Measurements from ENCODE around the gene FUZ.

Gene FUZ

DNA sequence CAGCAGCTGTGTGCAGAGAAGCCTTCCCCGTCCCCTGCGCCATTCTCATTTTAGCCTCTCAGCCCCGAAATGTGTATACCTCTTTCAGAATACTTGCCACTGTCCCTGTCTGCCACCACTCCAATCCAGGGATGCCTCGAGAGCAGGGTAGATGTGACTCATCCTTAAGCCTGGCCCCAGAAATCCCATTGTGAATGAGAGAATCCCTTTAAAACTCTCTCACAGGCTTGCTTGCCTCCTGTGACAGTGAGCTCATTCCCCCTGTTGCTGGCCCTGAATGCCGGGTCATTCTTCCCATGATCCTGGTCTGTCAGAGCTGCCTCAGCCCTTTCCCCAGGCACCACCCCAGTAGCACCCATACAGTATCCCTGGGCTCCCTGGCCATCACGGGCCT, 36.7 kb downstream of the FUZ start:
- DNase-seq, result no peak

DNA sequence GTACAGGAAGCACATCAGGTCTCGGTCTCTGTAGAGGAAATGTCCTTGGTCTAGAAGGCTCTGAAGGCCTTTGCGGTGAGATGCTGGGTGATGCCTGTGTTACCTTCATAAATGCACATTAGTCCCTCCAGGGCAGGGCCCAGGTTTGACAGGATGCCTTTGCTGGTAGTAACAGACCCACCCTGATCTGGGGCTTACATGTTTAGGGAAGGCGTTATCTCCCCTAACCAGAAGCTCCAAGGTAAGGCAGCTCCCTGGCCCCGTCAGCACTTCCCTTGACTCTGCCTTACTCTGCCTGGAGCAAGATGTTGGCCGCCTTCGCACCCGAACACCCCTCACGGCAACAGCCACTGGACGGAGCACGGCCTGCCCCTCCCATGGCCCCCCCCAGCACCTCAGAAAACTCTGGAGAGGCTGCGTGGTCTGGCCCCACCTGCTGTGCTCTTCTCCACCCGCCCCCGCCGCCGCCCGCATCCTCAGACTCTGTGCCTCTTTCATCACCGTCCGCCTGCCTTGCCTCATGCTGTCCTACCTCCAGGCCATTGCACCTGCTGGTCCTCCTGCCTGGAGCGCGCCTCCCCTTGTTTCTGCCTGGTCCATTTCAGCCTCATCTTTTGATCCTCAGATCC, 37.2 kb downstream of the FUZ start:
- no peak for DNase-seq

DNA sequence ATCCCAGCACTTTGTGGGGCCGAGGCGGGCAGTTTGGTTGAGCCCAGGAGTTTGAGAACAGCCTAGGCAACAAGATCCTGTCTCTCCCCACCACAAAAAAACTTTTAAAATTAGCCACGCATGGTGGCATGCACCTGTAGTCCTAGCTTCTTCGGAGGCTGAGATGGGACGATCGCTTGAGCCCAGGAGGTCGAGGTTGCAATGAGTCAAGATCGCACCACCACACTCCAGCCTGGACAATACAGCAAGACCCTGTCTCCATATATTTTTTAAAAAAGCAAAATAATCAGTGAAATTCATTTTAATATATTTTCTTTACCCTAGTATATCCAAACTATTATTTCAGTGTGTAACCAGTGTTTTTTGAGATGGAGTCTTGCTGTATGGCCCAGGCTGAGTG, 38.1 kb downstream of the FUZ start:
- no peak for DNase-seq

- DNase-seq, result no peak
Observed at GRCh38 chr19:49773663-49774350, 39.3 kb downstream of the FUZ start.

DNA sequence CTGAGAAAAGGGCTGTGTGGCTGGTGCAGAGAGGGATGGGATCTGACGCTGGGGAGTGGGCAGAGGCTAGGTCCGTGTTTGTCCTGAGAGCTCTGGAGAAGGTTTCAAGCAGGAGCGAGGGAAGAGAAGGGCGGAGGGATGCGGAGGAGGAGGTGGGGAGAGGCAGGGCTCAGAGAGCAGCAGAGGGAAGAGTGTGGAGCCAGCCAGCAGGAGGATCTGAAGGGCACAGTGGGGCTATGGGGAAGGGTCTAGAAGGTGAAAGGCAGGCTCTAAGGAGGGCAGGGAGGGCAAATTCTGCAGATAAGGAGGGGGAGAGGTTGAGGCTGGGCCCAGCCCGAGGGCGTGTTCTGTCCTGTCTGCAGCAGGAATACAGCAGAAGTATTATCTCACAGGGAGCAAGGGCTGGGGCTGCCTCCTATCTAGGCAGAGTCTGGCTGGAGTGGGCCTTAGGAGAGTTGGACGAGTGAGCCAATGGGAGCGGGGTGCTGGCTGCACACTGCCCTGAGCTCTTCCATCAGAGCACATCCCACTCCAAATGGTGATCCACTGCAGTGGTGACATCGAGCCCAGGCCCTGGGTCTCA, 40.2 kb downstream of the FUZ start:
- DNase-seq, result no peak

- no peak for DNase-seq
Observed at GRCh38 chr19:49771674-49772139, 41.4 kb downstream of the FUZ start.

- no peak for DNase-seq
Observed at GRCh38 chr19:49770529-49770928, 42.6 kb downstream of the FUZ start.

DNA sequence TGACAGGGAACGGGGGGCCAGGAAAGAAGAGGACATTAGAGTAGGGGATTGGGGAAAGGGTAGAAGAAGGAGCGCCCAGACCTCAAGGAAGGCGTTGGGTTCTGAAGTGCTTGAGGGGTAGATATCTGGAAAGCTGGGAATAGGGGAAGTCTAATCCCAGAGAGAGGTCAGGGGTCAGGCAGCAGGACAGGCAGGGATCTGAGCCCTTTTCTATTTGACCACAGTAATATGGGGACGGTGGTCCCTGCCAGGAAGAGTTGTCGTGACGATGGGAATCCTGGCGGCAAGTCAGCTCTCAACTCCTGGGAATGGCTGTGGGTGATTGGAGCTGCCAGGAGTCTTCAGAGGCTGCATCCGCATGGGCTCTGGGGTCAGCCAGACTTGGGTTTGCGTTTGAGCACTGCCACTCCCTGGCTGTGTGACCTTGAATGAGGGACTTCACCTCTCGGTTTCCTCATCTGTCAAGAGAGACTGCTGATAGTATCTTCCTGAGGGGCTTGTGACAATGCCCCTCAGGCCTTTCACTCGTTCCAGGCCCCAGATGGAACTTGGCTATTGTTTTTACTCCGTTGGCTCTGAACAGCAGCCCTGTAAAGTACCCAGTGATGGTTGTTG, 45.0 kb downstream of the FUZ start:
- DNase-seq, result no peak

DNA sequence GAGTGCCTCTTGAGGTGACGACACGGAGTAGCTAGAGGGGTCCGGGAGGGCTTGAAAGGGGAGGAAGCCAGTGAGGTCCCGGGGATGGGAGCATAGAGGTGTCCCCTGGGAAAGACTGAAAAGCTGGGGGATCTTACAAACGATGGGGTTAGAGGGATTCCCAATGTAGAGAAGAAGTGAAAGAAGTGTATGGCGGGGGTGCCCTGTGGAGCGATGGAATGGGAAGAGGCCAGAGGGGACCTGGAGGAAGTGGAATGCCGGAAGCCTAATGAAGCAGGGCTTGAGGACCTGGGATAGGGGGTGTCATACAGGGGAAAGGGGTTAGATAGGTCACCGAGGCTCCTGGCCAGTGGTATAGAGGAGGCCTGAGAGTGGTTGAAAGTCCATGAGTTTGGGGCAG, 45.7 kb downstream of the FUZ start:
- no peak for DNase-seq

GRCh38 chr19:49766930-49767299, 46.2 kb downstream of the FUZ start, which contains the start of gene AP2A1:
Gene AP2A1 (plus strand): TSS chr19:49767001. CDS start chr19:49767134, 133 bp downstream.
- DNase-seq, result no peak

DNA sequence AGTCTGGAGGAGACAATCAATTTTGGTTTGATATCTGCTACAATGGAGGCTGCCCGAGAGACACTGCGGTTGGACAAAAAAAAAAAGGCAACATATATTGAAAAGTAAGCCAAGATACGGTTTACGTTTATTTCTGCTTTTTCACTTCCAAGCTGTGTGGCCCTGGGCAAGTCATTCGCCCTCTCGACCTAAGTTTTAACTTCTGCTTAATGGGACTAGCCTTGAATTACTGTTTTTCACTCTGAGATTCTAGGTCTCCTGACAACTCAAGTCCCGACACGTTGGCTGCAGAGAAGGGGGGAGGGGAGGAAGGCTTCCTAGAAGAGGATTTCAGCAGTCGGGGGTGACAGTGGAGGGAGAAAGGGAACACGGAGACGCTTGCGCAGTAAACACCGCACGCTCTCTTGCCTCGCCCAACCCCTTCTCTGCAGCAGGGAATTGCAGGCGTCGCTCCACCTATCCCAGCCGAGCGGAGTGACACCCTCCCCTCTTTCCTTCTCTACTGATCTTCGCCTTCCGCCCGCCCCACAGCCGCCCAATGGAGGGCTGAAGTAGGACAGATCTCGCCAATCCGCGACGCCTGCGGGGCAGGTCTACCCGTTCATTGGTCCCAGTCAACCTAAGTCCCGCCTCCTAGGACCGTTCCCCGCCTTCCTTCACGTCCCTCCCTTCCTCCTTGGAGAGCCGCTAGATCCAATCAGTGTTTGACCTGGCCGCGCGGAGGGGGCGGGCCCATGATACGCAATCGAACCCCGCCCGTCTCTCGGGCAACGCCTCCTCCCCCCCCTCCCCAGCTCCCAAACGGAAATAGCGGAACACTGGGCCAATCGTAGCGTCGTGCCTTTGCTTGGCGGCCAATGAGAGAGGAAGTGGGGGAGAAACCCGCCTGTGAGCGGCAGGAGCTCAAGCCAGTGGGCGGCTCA, 46.8 kb downstream of the FUZ start:
- DNase-seq, result peak; percentile 100

- DNase-seq, result no peak
Observed at GRCh38 chr19:49764341-49764740, 48.8 kb downstream of the FUZ start.

DNA sequence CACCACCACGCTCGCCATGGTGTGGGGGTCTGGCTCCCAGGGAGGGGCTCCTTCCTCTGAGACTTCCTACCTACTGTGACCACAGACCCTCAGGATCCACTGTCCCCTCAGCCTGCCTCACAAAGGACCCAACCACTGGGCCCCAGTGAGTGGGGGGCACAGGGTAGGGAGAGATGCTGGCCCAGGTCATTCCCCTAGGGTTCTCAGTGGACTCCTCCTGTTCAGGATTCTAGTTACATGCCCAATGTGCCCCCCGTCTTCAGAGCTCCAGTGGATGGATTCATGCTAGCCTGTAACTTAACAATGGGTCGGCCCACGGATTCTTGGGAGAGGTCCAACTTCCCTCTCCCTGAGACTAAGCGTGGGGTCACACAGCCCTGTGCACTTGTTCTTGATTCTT, 49.9 kb downstream of the FUZ start, which contains the start of gene TSKS:
TSKS (minus strand) TSS at position 77 of the 400 bp plus-strand sequence; CDS start at position 18, 59 bp downstream.
- no peak for DNase-seq

- DNase-seq, result no peak
Observed at GRCh38 chr19:49761625-49762311, 51.3 kb downstream of the FUZ start.

GRCh38 chr19:49761249-49761624, 51.9 kb downstream of the FUZ start:
- no peak for DNase-seq

GRCh38 chr19:49758292-49758691, 54.8 kb downstream of the FUZ start:
- DNase-seq, result no peak
